Neural progenitor cell (in vitro differentiated cells): Measurements from ENCODE around the gene PTGER1. TPM values are rescaled to one million over a fixed set of nuclear protein-coding genes. Genes with fewer than 3 reads are reported as not detected.

ENCODE experiments used
- DNase-seq: peaks from one replicate; pipeline ENCODE4 v3.0.0-alpha.2; 2016; ENCODE audit warnings: low spot score
- H2AFZ ChIP-seq: fragments of 200-600 bp; sonication (generic); replicated peaks from 2 replicates; pipeline ENCODE4 v1.6.1; 2016; ENCODE audit warnings: antibody characterized with exemption
- H3F3A ChIP-seq: fragments of 200-600 bp; sonication (generic); 2 replicates; pipeline ENCODE4 v1.6.1; 2016; ENCODE audit warnings: antibody characterized with exemption, low read depth
- H3K27ac ChIP-seq: fragments of 200-600 bp; sonication (generic); 2 replicates; pipeline ENCODE4 v1.5.1; 2016; ENCODE audit warnings: mild to moderate bottlenecking
- H3K27me3 ChIP-seq: fragments of 200-600 bp; sonication (generic); 2 replicates; pipeline ENCODE4 v1.6.1; 2016; ENCODE audit warnings: mild to moderate bottlenecking, moderate library complexity
- H3K36me3 ChIP-seq: fragments of 200-600 bp; sonication (generic); 2 replicates; pipeline ENCODE4 v1.5.1; 2016
- H3K4me1 ChIP-seq: fragments of 200-600 bp; sonication (generic); 2 replicates; pipeline ENCODE4 v1.6.1; 2016; ENCODE audit warnings: mixed run types
- H3K4me2 ChIP-seq: fragments of 200-600 bp; sonication (generic); 2 replicates; pipeline ENCODE4 v1.6.1; 2016
- H3K4me3 ChIP-seq: fragments of 200-600 bp; sonication (generic); 2 replicates; pipeline ENCODE4 v1.5.1; 2016
- H3K79me2 ChIP-seq: fragments of 200-600 bp; sonication (generic); 2 replicates; pipeline ENCODE4 v1.6.1; 2016; ENCODE audit warnings: low read depth
- H3K9ac ChIP-seq: fragments of 200-600 bp; sonication (generic); 2 replicates; pipeline ENCODE4 v1.6.1; 2016
- H3K9me3 ChIP-seq: fragments of 200-600 bp; sonication (generic); 2 replicates; pipeline ENCODE4 v1.5.1; 2016; ENCODE audit warnings: low read depth
- H4K20me1 ChIP-seq: fragments of 200-600 bp; sonication (generic); 2 replicates; pipeline ENCODE4 v1.6.1; 2016; ENCODE audit warnings: low read depth
- H3K27ac Mint-ChIP-seq: 3 replicates; pipeline ENCODE4 v1.8.0; 2021; ENCODE audit warnings: mixed read lengths
- H3K27me3 Mint-ChIP-seq: 2 replicates; pipeline ENCODE4 v1.8.0; 2022; ENCODE audit warnings: low read depth, mild to moderate bottlenecking, inconsistent platforms, moderate library complexity, mixed read lengths; ENCODE audit not compliant: insufficient read depth
- H3K36me3 Mint-ChIP-seq: 3 replicates; pipeline ENCODE4 v1.8.0; 2021; ENCODE audit warnings: mixed read lengths
- H3K4me1 Mint-ChIP-seq: 3 replicates; pipeline ENCODE4 v1.8.0; 2021; ENCODE audit warnings: mixed read lengths
- H3K4me3 Mint-ChIP-seq: 3 replicates; pipeline ENCODE4 v1.8.0; 2021; ENCODE audit warnings: mild to moderate bottlenecking, moderate library complexity, mixed read lengths
- H3K9me3 Mint-ChIP-seq: 3 replicates; pipeline ENCODE4 v1.8.0; 2020; ENCODE audit warnings: mixed read lengths
- CTCF ChIP-seq: fragments of 200-600 bp; sonication (generic); IDR thresholded peaks from 2 replicates; pipeline ENCODE4 v1.5.1; 2017; ENCODE audit warnings: antibody characterized with exemption, mild to moderate bottlenecking
- EZH2 ChIP-seq: fragments of 200-600 bp; sonication (generic); IDR thresholded peaks from 2 replicates; pipeline ENCODE4 v1.6.1; 2017; ENCODE audit warnings: antibody characterized with exemption, mild to moderate bottlenecking, moderate library complexity
- EZH2phosphoT487 ChIP-seq: fragments of 200-600 bp; sonication (generic); IDR thresholded peaks from 2 replicates; pipeline ENCODE4 v1.6.1; 2017; ENCODE audit warnings: antibody characterized with exemption
- total RNA-seq: library from RNA; depleted of rRNA; stranded (reverse); fragments of >200 nt; gene quantifications from 2 replicates; pipeline ENCODE4 v1.2.3, GENCODE V29; 2015; ENCODE audit warnings: low replicate concordance

Gene PTGER1
- total RNA-seq, 1 donor from 2014 or later: not detected

DNA sequence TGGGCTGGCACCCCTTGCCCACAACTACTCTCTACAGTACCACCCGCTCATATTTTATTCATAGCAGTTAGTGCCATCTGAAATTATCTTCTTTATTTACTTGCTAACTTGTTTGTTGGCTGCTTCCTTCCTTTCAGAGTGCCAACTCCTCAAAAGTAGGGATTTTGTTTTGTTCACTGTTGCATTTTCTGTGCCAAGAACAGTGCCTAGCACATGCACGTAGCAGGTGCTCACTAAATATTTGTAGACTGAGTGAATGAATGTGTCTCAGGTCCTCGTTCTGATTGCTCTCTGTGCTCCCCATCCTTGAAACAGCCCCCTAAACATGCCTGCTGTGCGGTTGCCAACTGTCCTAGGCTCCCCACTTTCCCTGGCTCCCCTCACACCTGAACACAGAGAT, 19.3 kb upstream of the PTGER1 start:
- Histone ChIP-seq H3K4me2 (peak overlapping the region; percentile 87), H4K20me1 (peaks cover 33% of the 10 kb centered on the region), H3K4me1 (peaks cover 10% of the 10 kb centered on the region), H3F3A (peaks cover 13% of the 10 kb centered on the region), H3K4me3 (peak overlapping the region; percentile 91), H3K9me3 (no peaks in the 10 kb centered on the region), H3K27me3 (no peaks in the 10 kb centered on the region), H2AFZ (no peak overlapping the region), H3K9ac (no peak overlapping the region), H3K27ac (no peak overlapping the region), H3K36me3 (no peaks in the 10 kb centered on the region), H3K79me2 (peaks cover 35% of the 10 kb centered on the region)
- TF ChIP-seq EZH2 (no peak), CTCF (no peak), EZH2phosphoT487 (no peak)
- Mint-ChIP-seq H3K4me3 (peak overlapping the region; percentile 95), H3K36me3 (peaks cover 13% of the 10 kb centered on the region), H3K27ac (peak overlapping the region; percentile 21), H3K9me3 (no peaks in the 10 kb centered on the region), H3K4me1 (peaks cover 24% of the 10 kb centered on the region), H3K27me3 (peaks cover 14% of the 10 kb centered on the region)
- DNase-seq: no peak

GRCh38 chr19:14492756-14493337, 17.7 kb upstream of the PTGER1 start:
- peaks cover 10% of the 10 kb centered on the region for H3K4me1 ChIP-seq
- H3K79me2 ChIP-seq: peaks cover 35% of the 10 kb centered on the region
- H3K9me3 Mint-ChIP-seq: no peaks in the 10 kb centered on the region
- no peak for TF ChIP-seq EZH2
- no peak for TF ChIP-seq EZH2phosphoT487
- no peak for TF ChIP-seq CTCF
- H3K27ac ChIP-seq: no peak overlapping the region
- H3K9ac ChIP-seq: no peak overlapping the region
- no peak for DNase-seq
- no peaks in the 10 kb centered on the region for H3K27me3 ChIP-seq
- H3K36me3 Mint-ChIP-seq: peaks cover 17% of the 10 kb centered on the region
- H3K27me3 Mint-ChIP-seq: peaks cover 12% of the 10 kb centered on the region
- peaks cover 24% of the 10 kb centered on the region for H3K4me1 Mint-ChIP-seq
- peaks cover 13% of the 10 kb centered on the region for H3F3A ChIP-seq
- H3K27ac Mint-ChIP-seq: peak overlapping the region; percentile 66
- peak overlapping the region; percentile 44 for H3K4me3 Mint-ChIP-seq
- no peak overlapping the region for H3K4me3 ChIP-seq
- peaks cover 33% of the 10 kb centered on the region for H4K20me1 ChIP-seq
- H2AFZ ChIP-seq: no peak overlapping the region
- no peaks in the 10 kb centered on the region for H3K9me3 ChIP-seq
- H3K4me2 ChIP-seq: no peak overlapping the region
- no peaks in the 10 kb centered on the region for H3K36me3 ChIP-seq

DNA sequence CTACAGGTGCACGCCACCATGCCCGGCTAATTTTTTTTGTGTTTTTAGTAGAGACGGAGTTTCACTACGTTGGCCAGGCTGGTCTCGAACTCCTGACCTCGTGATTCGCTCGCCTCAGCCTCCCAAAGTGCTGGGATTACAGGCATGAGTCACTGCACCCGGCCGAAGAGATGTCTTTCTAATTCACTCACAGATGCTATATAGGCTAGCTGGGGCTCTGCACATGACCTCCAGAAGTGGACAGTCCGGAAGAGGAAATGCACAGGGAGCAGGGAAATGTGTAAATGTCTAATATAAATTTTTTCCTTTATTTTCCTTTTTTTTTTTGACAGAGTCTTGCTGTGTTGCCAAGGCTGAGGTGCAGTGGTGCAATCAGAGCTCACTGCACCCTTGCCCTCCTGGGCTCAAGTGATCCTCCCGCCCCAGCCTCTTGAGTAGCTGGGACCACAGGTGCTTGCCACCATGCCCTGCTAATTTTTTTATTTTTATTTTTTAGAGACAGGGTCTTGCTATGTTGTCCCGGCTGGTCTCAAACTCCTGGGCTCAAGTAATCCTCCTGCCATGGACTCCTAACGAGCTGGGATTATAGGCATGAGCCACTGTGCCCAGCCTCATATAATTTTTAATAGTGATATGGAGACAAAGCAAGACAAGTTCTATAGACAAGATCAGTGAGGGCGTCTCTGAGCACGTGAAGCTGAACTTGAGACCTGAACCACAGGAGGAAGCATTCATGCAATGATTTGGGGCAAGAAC, 12.4 kb upstream of the PTGER1 start:
- H3K9me3 Mint-ChIP-seq: no peaks in the 10 kb centered on the region
- Histone ChIP-seq H3K9ac (no peak overlapping the region), H3K4me1 (no peaks in the 10 kb centered on the region), H3K79me2 (peaks cover 9% of the 10 kb centered on the region), H3K27ac (no peak overlapping the region), H3K4me3 (no peak overlapping the region), H4K20me1 (peaks cover 17% of the 10 kb centered on the region), H3K9me3 (no peaks in the 10 kb centered on the region), H3K36me3 (no peaks in the 10 kb centered on the region), H3K4me2 (no peak overlapping the region), H3K27me3 (no peaks in the 10 kb centered on the region), H2AFZ (no peak overlapping the region), H3F3A (peaks cover 8% of the 10 kb centered on the region)
- peaks cover 1% of the 10 kb centered on the region for H3K27me3 Mint-ChIP-seq
- H3K4me1 Mint-ChIP-seq: peaks cover 4% of the 10 kb centered on the region
- TF ChIP-seq CTCF: no peak
- no peak for TF ChIP-seq EZH2phosphoT487
- no peak for TF ChIP-seq EZH2
- no peak for DNase-seq
- no peak overlapping the region for H3K27ac Mint-ChIP-seq
- H3K4me3 Mint-ChIP-seq: no peak overlapping the region
- H3K36me3 Mint-ChIP-seq: peaks cover 23% of the 10 kb centered on the region
